Measurements from ENCODE around the gene FOSL2.

The FOSL2 gene

GRCh38 chr2:28395334-28396061 is 2.8 kb downstream of the FOSL2 start:
- DNase-seq (ENCODE audit: low read depth): peak; percentile 55

- no peak for DNase-seq (ENCODE audit: low read depth)
Observed at GRCh38 chr2:28397043-28397381, 4.4 kb downstream of the FOSL2 start.

GRCh38 chr2:28398101-28398834 is 5.6 kb downstream of the FOSL2 start:
- DNase-seq (ENCODE audit: low read depth): peak; percentile 39

GRCh38 chr2:28399289-28399688 is 6.6 kb downstream of the FOSL2 start:
- no peak for DNase-seq (ENCODE audit: low read depth)

- no peak for DNase-seq (ENCODE audit: low read depth)
Observed at GRCh38 chr2:28399956-28400355, 7.3 kb downstream of the FOSL2 start.

GRCh38 chr2:28400419-28400818 is 7.8 kb downstream of the FOSL2 start:
- no peak for DNase-seq (ENCODE audit: low read depth)

- DNase-seq (ENCODE audit: low read depth): no peak
Observed at GRCh38 chr2:28400921-28401320, 8.3 kb downstream of the FOSL2 start.

GRCh38 chr2:28401411-28401810 is 8.8 kb downstream of the FOSL2 start:
- no peak for DNase-seq (ENCODE audit: low read depth)

GRCh38 chr2:28401948-28402550 is 9.4 kb downstream of the FOSL2 start:
- no peak for DNase-seq (ENCODE audit: low read depth)

- DNase-seq (ENCODE audit: low read depth): no peak
Observed at GRCh38 chr2:28403370-28403956, 10.8 kb downstream of the FOSL2 start.

GRCh38 chr2:28404086-28404485 is 11.4 kb downstream of the FOSL2 start:
- DNase-seq (ENCODE audit: low read depth): no peak

- DNase-seq (ENCODE audit: low read depth): no peak
Observed at GRCh38 chr2:28405537-28405936, 12.9 kb downstream of the FOSL2 start.

GRCh38 chr2:28406276-28407096 is 13.8 kb downstream of the FOSL2 start:
- DNase-seq (ENCODE audit: low read depth): peak; percentile 89

GRCh38 chr2:28407131-28407975 is 14.7 kb downstream of the FOSL2 start:
- DNase-seq (ENCODE audit: low read depth): no peak

GRCh38 chr2:28407976-28408690 is 15.5 kb downstream of the FOSL2 start:
- DNase-seq (ENCODE audit: low read depth): peak; percentile 61

GRCh38 chr2:28408764-28409599 is 16.3 kb downstream of the FOSL2 start:
- peak; percentile 99 for DNase-seq (ENCODE audit: low read depth)

- no peak for DNase-seq (ENCODE audit: low read depth)
Observed at GRCh38 chr2:28411166-28411755, 18.6 kb downstream of the FOSL2 start.

- no peak for DNase-seq (ENCODE audit: low read depth)
Observed at GRCh38 chr2:28411956-28412609, 19.4 kb downstream of the FOSL2 start.

Measured in ELR (cell line).